Activated CD8-positive, alpha-beta T cell treated with anti-CD3 and anti-CD28 coated beads for 36 hours (primary cell): ENCODE data around the gene CAMTA1. TPM values are rescaled to one million over a fixed set of nuclear protein-coding genes. Genes with fewer than 3 reads are reported as not detected.

ENCODE experiments used
- ATAC-seq: fragments of 200-7000 bp; cut with Tn5 transposase; one replicate; pipeline ENCODE4 v1.10.0; 2021; ENCODE audit warnings: mild to moderate bottlenecking, moderate library complexity
- CTCF ChIA-PET: fragments of 350-600 bp; sonication (Branson Sonifier 250); formaldehyde crosslinking; loops from one replicate; lab custom pipeline; 2021; ENCODE audit warnings: antibody characterized with exemption; lab: Charles Lee
- POLR2A ChIA-PET: fragments of 350-600 bp; sonication (Branson Sonifier 250); formaldehyde crosslinking; loops from one replicate; lab custom pipeline; 2021; ENCODE audit warnings: antibody characterized with exemption; lab: Charles Lee
- DNase-seq: peaks from one replicate; pipeline ENCODE4 v3.0.0-alpha.2; 2020
- H3K27ac Mint-ChIP-seq: one replicate; pipeline ENCODE4 v1.8.0; 2021; ENCODE audit warnings: mild to moderate bottlenecking, mixed read lengths
- H3K27me3 Mint-ChIP-seq: one replicate; pipeline ENCODE4 v1.8.0; 2021; ENCODE audit warnings: mixed read lengths
- H3K36me3 Mint-ChIP-seq: one replicate; pipeline ENCODE4 v1.8.0; 2021; ENCODE audit warnings: low read depth, mixed read lengths
- H3K4me1 Mint-ChIP-seq: one replicate; pipeline ENCODE4 v1.8.0; 2021; ENCODE audit warnings: low read depth, mixed read lengths
- H3K4me3 Mint-ChIP-seq: one replicate; pipeline ENCODE4 v1.8.0; 2021; ENCODE audit warnings: mild to moderate bottlenecking, moderate library complexity, mixed read lengths
- H3K9me3 Mint-ChIP-seq: one replicate; pipeline ENCODE4 v1.8.0; 2021; ENCODE audit warnings: mixed read lengths
- intact Hi-C: fragments of 100-400 bp; cut with micrococcal nuclease; formaldehyde crosslinking; loops from one replicate; pipeline ENCODE4 v1.10.0; 2022
- total RNA-seq, 2 experiments: library from RNA; stranded (reverse); gene quantifications; one replicate each; pipeline ENCODE4 v1.2.3, GENCODE V29; 2021
- TF ChIP-seq, protein P1 (sequence below): fragments of 200-600 bp; IDR thresholded peaks from one replicate; pipeline ENCODE4 v1.8.0; 2022; ENCODE audit warnings: antibody characterized with exemption, mild to moderate bottlenecking

CAMTA1 gene
- total RNA-seq, 2 experiments from 2014 or later, result 67.7 to 70.9 TPM

DNA sequence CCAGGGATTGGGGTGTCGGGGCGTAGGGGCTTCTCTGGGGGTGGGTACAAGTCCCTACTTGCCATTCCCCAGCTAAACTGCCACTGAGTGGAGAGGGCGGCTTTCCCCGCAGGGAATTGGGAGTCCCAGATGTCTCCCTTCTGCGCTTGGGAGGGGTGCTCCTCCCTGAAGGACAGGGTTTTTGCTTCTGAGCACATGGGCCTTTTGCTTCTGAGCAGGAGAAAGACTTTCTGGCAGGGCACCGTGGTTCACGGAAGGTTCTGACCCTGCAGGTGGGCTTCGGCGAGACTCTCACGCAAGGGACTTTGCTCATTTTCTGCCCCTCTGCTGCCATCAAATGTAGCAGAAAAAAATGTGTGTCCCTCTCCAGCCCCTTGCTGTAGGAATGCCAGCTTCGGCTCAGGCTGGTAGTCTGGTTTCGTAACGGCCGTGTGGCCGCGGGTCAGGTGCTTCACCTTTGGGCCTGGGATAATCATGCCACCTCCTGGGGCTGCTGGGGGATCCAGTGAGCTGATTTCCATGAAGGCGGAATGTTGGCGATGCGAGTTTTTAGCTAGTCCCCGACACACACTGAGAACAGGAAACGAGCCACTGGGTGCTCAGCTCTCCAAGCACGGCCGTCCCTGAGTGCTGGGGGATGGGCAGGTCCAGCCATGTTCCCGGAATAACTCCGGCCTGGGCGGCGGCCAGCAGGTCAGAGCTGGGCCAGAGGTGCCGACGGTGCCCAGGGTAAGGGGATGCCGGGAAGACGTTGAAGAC, 364.0 kb downstream of the CAMTA1 start:
- Mint-ChIP-seq H3K4me3 (no peak overlapping the region), H3K4me1 (no peaks in the 10 kb centered on the region), H3K27me3 (peaks cover 3% of the 10 kb centered on the region), H3K27ac (no peak overlapping the region), H3K36me3 (no peaks in the 10 kb centered on the region), H3K9me3 (no peaks in the 10 kb centered on the region)
- ChIA-PET POLR2A (no interaction called here), CTCF (no interaction called here)
- ATAC-seq (no peak), DNase-seq (no peak)
- TF ChIP-seq, protein P1, sequence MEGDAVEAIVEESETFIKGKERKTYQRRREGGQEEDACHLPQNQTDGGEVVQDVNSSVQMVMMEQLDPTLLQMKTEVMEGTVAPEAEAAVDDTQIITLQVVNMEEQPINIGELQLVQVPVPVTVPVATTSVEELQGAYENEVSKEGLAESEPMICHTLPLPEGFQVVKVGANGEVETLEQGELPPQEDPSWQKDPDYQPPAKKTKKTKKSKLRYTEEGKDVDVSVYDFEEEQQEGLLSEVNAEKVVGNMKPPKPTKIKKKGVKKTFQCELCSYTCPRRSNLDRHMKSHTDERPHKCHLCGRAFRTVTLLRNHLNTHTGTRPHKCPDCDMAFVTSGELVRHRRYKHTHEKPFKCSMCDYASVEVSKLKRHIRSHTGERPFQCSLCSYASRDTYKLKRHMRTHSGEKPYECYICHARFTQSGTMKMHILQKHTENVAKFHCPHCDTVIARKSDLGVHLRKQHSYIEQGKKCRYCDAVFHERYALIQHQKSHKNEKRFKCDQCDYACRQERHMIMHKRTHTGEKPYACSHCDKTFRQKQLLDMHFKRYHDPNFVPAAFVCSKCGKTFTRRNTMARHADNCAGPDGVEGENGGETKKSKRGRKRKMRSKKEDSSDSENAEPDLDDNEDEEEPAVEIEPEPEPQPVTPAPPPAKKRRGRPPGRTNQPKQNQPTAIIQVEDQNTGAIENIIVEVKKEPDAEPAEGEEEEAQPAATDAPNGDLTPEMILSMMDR, result no peak
- intact Hi-C loops, result no loop called here

- intact Hi-C loops, result no loop called here
- POLR2A ChIA-PET, result no interaction called here
- CTCF ChIA-PET, result no interaction called here
- Mint-ChIP-seq H3K36me3 (no peaks in the 10 kb centered on the region), H3K4me3 (no peak overlapping the region), H3K4me1 (no peaks in the 10 kb centered on the region), H3K27ac (no peak overlapping the region), H3K9me3 (no peaks in the 10 kb centered on the region), H3K27me3 (peaks cover 3% of the 10 kb centered on the region)
- TF ChIP-seq, protein P1, result no peak
- ATAC-seq (no peak), DNase-seq (no peak)
These were observed 365.5 kb downstream of the CAMTA1 start for GRCh38 chr1:7150724-7151280.

- Mint-ChIP-seq H3K27ac (no peak overlapping the region), H3K36me3 (no peaks in the 10 kb centered on the region), H3K4me1 (no peaks in the 10 kb centered on the region), H3K9me3 (no peaks in the 10 kb centered on the region), H3K4me3 (no peak overlapping the region), H3K27me3 (peaks cover 3% of the 10 kb centered on the region)
- TF ChIP-seq, protein P1, result no peak
- ATAC-seq (no peak), DNase-seq (no peak)
- ChIA-PET CTCF (no interaction called here), POLR2A (no interaction called here)
- intact Hi-C loops, result no loop called here
These were observed 366.7 kb downstream of the CAMTA1 start for GRCh38 chr1:7151978-7152377.

DNA sequence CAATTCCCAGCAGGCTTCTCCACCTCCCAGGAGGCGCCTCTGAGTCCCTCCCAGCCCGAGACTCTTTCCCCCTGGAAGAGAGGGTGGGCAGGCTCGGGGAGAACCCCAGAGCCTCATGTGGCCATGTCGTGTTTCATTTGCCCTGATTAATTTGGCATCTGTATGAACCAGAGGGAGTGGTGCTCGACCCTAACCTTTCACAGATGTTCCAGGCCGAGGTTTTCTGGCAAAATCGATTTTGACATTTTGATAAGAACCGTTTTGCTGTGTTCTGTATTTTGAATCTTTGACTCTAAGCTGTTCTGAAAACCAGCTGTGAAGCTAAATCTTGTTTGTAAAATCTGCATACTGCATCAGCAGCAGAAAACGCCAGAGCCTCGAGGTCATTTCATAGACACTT, 367.4 kb downstream of the CAMTA1 start:
- ChIA-PET POLR2A (no interaction called here), CTCF (no interaction called here)
- Mint-ChIP-seq H3K9me3 (no peaks in the 10 kb centered on the region), H3K4me1 (no peaks in the 10 kb centered on the region), H3K27me3 (peaks cover 3% of the 10 kb centered on the region), H3K36me3 (no peaks in the 10 kb centered on the region), H3K27ac (no peak overlapping the region), H3K4me3 (no peak overlapping the region)
- TF ChIP-seq, protein P1, result no peak
- DNase-seq, result no peak
- intact Hi-C loops, result no loop called here
- no peak for ATAC-seq

DNA sequence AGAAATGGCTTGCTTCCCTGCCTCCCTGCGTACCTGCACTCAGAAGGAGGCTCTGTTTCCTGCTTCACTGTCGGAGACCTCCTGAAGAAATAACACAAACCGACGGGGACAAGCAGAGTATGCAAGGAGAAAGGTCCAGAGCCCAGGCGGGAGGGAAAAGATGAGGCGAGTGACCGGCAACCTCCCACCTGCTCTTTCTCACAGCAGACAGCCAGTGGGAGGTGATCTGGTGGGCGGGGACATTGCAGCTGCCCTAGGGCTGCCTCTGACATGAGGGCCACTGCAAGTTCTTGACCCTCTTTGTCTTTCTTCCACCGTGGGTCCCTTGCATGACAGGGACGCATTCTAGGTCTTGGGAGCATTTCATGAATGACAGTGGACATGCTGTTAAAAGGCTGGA, 368.2 kb downstream of the CAMTA1 start:
- no peaks in the 10 kb centered on the region for H3K4me1 Mint-ChIP-seq
- no peak overlapping the region for H3K4me3 Mint-ChIP-seq
- ChIA-PET POLR2A (no interaction called here), CTCF (no interaction called here)
- TF ChIP-seq, protein P1, result no peak
- ATAC-seq (no peak), DNase-seq (no peak)
- intact Hi-C loops, result no loop called here
- no peaks in the 10 kb centered on the region for H3K36me3 Mint-ChIP-seq
- peaks cover 3% of the 10 kb centered on the region for H3K27me3 Mint-ChIP-seq
- H3K9me3 Mint-ChIP-seq, result no peaks in the 10 kb centered on the region
- H3K27ac Mint-ChIP-seq, result no peak overlapping the region
